Measurements from ENCODE around the gene CLEC2L. TPM values are rescaled to one million over a fixed set of nuclear protein-coding genes. Genes with fewer than 3 reads are reported as not detected.
"Not testable (repeated sequence)": the region's sequence is repeated elsewhere in the genome, so short reads cannot be mapped to it uniquely, and the experiment has no call there.

CLEC2L gene
- polyA plus RNA-seq, 4 donors: 0.66 to 1.7 (median 1.1) TPM

DNA sequence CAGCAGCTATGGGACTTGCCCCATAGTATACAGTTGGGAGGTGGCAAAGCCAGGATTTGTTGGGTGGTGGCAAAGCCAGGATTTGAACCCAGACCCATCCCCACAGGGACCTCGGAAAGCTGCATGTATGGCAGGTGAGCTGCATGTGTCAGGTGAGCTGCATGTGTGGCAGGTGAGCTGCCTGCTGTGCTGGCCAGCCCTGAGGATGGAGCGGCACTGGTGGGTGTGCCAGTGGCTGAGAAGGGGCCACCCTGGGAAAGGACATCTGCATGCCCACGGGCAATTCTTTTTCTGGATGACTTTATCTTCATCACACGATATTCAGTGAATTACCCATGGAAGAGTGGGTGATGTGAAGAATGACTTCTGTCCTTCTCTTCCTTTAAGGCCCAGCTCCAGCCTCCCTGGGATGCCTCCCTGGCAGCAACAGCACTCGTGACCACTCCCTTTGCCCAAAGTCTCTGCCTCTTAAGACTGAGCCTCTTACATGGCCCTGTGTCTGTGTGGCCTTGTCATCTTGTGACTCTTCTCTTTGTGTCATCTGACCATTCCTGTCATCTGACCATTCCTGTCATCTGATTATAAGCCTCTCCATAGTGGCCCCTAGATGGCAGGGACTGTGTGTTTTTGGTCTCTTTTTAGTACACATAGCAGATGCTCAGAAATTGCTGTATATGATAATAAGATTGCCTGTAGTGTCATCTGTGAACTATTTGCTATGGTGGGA lies 25.0 kb downstream of the CLEC2L start:
- DNase-seq (ENCODE audit: low read depth in 4 of 4, low spot score in 3 of 4): no peak

DNA sequence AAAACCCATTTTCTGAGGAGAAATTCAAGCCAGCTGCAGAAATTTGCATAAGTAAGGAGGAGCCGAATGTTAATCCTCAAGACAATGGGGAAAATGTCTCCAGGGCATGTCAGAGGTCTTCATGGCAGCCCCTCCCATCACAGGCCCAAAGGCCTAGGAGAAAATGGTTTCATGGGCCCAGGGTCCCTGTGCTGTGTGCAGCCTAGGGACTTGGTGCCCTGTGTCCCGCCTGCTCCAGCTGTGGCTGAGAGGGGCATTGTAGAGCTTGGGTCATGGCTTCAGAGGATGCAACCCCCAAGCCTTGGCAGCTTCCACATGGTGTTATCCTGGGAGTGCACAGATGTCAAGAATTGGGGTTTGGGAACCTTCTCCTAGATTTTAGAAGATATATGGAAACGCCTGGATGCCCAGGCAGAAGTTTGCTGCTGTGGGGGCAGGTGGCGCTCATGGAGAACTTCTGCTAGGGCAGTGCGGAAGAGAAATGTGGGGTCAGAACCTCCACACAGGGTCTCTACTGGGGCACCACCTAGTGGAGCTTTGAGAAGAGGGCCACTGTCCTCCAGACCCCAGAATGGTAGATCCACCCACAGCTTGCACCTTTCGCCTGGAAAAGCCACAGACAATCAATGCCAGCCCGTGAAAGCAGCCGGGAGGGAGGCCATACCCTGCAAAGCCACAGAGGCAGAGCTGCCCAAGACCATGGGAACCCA lies 30.7 kb downstream of the CLEC2L start:
- not testable (repeated sequence) for DNase-seq (ENCODE audit: low read depth in 4 of 4, low spot score in 3 of 4)

DNA sequence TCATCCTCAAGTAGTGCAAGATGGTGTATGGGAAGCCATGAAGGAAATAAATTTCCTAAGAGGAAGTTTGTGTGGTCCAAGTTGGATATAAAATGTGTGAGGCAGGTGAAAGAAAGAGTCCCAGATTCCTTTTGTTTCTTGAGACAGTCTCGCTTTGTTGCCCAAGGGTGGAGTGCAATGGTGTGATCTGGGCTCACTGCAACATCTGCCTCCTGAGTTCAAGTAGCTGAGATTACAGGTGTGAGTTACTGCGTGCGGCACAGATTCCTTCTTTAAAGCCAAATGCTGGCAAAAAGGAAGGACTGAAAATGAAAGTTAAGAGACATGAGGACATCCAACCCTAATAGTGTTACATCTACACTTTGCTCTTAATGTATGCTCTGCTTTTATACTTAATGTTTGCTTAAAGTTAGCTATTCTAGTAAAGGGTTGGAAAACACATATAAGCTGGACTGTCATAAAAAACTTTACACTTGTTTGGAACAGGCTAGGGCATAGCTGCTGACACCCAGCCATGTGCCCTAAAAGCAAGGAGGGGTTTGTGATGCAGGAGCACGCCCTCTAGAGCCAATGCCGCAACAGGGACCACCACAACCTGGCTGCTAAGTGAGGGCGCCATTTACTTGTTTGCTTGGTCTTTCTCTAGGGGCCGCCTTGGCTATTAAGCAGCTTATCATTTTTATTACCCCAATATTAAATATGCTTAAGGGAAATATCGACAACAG lies 34.5 kb downstream of the CLEC2L start:
- DNase-seq (ENCODE audit: low read depth in 4 of 4, low spot score in 3 of 4): no peak

DNA sequence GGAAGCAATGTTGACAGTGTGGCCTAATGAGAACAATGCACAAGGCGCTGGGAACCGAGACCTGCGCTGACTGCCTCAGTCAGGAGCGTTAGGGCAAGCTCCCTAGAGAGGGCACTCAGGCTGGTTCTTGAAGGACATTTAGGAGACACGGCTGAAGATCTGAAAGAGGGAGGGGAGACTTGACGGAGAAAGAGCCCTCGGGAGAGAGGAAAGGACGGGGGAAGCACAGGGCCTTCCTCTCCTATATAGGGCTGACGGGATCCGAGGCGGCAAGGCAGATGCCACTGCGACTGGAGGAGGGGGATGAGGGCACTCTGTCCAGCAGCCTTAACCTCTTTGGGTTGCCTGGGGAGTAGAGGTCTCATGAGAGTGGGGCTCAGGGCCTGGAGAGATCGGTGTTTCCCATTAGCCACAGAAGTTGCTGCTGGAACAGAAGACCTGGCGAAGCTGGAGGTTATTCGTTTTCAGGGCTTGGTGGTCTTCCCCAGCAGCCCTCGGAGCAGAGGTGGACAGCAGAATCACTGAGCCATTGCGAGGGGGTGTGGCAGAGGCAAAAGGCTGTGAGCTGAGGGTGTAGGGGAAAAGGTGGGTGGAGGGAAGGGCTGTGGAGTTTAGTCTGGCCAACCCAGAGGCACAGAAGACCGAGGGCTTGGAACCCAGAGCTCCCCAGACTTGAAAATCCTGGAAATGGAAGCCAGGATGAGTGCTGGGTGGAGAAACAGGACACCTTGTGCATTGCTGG lies 36.0 kb downstream of the CLEC2L start:
- DNase-seq (ENCODE audit: low read depth in 4 of 4, low spot score in 3 of 4): no peak

DNA sequence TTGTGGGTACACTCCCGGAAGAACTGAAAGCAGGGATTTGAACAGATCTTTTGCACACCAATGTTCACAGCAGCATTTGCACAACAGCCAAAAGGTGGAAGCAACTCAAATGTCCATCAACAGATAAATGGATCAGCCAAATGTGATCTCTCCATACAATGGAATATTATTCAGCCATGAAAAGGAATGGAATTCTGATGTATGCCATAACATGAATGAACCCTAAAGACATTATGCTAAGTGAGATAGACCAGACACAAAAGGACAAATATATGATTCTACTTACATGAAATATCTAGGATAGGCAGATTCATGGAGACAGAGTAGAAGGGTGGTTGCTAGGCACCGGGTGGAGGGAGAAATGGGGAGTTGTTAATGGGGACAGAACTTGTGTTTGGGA lies 36.7 kb downstream of the CLEC2L start:
- DNase-seq (ENCODE audit: low read depth in 4 of 4, low spot score in 3 of 4): no peak

DNA sequence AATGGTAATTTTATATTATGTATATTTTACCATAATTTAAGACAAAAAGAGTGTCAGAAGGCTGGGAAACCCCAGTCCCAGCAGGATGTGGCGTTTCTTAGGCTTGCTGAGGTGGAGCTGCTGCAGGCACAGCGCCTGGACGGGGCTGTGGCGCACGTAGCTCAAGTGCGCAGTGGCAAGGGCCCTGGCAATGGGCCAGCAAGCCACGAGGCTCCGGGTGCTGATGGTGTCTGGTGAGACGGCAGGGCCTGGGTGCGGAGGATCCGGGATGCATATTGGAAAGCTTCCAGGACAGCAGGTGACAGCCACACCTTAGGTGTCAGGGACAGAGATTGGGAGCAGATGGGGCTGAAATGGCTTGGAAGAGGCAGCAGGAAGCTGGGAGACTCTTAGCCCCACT lies 37.2 kb downstream of the CLEC2L start:
- DNase-seq (ENCODE audit: low read depth in 4 of 4, low spot score in 3 of 4): no peak

DNA sequence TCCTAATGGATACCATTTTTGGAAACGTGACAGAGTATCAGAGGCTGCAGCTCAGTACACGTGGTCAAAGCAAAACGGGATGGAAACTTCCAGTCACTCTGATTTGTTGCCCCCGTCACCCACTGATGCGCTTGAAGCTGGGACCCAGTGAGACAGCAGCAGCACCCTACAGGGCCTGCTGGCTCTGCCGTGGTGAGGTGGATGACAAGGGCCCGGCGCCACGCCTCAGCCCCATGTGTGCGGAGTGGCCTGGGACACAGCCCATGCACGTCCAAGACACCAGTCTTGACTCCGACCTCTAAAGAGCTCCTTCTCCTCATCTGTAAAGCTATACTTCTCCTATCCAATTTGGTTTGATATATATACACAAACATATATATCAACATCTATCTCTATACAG lies 39.0 kb downstream of the CLEC2L start:
- DNase-seq (ENCODE audit: low read depth in 4 of 4, low spot score in 3 of 4): no peak

DNA sequence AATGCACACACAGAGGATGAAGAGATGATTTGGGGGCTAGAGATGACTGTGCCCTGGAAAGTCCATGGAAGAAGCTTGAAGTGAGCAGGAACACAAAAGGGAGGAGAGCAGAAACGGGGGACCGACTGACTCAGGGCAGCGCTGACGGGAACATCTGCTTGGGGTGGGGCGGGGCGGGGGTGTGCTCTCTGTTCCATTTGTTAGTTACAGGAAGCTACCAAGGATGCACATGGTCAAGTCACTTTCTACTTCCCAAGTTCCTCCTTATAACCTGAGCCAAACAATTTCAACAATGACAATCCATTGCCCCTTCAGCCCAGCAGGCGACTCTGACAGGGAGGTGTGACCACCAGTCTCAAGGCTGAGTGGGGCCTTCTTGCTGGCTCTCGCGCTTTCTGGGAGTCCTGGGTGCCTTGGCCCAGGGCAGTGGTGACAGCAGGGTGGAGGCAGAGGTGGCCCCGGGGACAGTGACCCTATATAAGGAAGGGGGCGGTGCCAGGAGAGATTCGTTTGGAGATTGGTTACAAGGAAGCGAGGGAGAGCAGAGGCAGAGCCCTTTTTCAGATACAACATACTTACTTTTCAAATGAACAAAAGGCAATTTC lies 39.6 kb downstream of the CLEC2L start:
- no peak for DNase-seq (ENCODE audit: low read depth in 4 of 4, low spot score in 3 of 4)

DNA sequence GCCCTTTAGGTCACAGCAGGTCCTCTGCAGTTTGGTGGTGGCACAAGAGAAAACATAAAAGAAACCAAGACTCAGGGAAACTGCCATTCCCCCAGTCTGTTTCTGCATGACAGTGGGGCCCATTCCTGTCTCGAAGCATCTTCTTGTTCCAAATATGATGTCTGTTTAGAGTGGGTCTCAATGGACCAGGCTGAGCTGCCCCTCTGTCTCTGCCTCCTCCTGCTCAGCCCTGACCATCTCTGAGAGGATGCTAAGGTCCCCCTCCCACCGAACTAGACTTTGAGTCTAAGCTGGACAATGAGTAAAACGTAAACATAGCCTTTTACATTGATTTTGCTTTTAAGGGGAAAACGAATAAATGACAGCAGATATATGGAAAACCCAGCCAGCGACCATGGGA lies 40.4 kb downstream of the CLEC2L start:
- DNase-seq (ENCODE audit: low read depth in 4 of 4, low spot score in 3 of 4): no peak

DNA sequence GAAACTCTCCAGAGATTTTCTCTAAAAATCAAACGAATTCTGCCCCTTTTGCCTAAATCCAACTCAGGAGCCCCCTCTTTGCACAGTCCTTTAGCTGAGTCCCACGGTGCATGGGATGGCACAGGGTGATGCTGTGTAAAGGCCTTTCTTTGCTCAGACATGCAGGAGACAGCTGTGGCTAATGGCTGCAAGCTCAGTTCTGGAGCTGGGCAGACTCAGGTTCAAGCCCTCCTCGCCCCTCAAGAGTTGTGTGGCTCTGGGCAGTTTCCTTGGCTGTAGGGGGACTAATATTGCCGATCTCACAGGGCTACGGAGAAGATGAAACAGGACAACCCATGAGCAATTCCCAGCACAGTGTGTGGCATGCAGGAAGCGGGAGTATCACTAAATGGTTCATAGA lies 42.6 kb downstream of the CLEC2L start:
- no peak for DNase-seq (ENCODE audit: low read depth in 4 of 4, low spot score in 3 of 4)

DNA sequence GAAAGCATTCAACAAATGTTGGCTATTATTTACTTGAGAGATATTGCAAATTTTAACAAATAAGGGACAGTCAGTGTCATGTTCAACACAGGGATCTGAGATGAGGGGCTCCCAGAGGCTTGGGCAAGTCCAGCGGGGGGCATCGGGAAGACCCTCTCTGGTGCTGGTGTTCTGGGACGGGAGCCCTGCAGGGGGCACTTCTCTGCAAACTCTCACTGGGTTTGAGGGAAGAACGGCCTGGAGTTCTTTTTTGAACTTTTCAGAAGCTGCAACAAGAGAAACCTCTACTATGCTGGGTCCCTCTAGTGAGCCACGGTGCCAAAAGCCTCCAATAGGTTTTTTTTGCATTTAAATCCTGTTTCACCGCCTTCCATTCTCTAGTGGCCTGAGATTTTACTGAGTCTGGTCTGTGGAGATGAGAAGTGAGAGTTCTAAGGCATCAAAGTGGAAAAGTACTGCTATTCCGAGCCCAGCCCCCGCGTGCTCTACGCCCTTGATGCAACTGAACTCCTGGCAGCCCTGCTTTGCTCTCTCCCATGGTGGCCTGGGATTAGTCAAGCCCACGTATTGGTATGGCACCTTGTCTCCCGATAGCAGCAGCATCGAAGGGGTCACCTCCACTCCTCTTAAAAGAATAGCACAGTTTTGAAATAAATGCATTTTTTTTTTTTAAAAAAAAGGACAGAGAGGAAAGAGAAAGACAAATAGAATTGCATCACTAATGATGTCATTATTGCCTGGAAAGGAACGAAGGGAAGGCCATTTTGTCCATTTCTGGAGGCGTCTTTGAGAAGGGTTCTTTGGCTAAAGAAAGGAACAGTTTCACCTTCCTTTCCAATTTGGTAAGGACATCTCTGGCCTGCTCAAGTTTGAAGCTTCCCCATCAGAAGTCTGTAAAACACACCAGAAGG lies 43.5 kb downstream of the CLEC2L start:
- no peak for DNase-seq (ENCODE audit: low read depth in 4 of 4, low spot score in 3 of 4)

DNA sequence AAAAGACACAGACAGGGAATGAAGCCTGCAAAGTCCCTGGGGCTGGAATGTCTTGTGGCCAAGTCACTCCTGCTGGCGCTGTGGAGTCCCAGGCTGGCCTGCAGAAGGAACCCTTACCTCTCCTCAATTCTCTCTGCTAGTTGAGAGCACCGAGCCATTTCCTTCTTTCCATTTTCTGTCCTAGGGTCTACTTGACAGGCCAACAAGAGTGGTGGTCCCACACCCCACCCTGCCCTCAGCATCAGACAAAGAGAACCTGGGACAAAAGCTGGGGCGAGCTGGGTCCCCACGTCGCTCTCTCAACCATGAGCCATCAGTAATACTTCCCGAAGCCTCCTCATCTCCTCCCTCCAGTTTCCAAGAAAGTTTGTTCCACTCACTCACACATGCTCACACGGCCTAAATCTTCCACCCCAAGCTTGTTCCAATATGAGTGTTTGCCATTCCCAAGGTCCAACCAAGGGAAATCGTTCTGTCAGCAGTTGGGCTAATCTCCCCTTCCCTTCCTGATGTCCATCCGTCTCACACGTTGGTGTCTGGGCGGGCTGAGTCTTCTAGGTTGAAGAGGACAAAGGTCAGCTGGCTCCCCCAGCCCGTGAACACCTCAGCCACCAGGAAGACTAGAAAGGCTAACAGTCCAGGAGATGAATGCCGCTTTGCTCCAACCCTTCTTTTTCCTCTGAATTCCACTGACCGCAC lies 44.3 kb downstream of the CLEC2L start:
- DNase-seq (ENCODE audit: low read depth in 4 of 4, low spot score in 3 of 4): no peak

DNA sequence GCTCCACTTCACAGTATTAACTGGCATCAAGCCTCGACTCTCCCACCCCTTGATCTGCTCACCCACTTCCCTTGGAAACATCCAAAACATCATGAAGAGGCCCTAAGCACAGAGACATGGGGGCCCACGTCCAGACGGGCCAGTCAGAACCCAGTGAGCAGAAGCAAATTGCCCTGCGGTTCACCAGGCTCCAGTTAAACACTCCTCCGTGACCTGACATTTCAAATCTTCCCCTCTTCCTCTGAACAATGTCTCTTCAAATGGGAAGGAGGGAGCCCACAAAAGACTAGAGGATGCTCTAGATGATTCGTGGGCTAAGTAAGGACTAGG lies 44.8 kb downstream of the CLEC2L start:
- no peak for DNase-seq (ENCODE audit: low read depth in 4 of 4, low spot score in 3 of 4)

DNA sequence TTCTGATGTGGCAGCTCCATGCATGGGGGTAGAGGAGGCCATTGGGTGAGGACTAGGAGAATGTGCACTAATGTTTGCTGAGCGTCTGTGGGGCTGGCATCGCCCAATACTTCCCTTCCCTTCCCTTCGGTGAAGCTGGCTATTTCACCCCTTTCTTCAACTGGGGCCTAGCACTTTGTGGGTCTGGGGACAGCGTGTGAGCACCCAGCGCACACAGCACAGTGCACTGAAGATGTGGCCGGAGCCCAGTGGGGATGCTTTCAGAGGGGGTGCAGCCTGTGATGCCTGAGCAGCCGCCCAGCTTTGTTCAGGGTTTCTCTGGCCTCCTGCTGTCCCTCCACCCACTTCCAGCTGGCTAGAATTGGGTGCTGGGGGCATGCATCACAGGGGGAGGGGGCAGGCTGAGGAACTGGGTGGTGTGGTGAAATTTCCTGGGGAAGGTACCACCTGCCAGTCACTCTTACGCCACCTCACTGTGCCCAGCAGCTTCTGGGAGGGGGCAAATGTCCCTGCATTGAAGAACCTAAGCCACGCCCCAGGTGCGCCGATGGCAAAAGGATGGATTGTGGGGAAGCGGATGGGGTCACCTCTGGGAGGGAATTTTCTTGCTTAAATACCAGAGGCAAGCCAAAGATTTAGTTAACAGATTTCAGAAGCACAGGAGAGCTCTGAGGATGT lies 45.5 kb downstream of the CLEC2L start:
- no peak for DNase-seq (ENCODE audit: low read depth in 4 of 4, low spot score in 3 of 4)

DNA sequence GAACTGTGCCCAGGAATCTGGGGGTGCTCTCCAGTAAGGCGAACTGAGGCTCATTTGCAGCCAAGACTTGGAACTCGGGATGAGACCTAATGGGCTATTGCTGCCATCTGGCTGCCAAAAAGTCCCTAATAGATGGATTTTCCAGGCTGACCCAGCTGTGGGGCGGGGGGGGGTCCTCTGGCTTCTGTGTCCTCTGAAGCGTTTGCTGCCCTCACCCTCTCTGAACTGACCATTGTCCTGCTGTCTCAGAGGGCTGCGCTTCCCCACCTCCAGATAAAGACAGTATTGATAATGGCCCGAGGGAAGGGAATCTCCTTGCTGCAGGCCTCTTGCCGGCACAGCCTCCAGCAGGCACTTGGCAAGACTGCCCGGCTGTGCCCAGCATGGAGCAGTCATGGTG lies 46.6 kb downstream of the CLEC2L start:
- DNase-seq (ENCODE audit: low read depth in 4 of 4, low spot score in 3 of 4): no peak

DNA sequence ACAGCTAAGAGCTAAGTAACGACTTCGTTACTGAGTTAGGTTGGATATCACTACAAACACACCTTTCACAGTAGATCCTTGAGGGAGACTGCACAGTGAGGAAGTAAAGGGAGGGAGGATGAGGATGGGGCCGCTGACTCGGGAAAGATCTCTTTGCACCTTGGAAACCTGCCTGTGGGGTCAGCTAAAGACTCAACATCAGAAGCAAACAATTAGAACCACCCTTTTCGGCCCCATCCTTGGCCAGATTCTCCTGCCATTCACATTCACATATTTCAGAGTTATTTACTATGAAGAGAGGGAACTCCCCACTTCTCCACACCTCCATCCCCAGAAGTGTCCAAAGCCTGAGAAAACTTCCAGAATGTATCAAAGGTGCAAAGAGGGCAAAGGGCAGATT lies 47.1 kb downstream of the CLEC2L start:
- DNase-seq (ENCODE audit: low read depth in 4 of 4, low spot score in 3 of 4): no peak

DNA sequence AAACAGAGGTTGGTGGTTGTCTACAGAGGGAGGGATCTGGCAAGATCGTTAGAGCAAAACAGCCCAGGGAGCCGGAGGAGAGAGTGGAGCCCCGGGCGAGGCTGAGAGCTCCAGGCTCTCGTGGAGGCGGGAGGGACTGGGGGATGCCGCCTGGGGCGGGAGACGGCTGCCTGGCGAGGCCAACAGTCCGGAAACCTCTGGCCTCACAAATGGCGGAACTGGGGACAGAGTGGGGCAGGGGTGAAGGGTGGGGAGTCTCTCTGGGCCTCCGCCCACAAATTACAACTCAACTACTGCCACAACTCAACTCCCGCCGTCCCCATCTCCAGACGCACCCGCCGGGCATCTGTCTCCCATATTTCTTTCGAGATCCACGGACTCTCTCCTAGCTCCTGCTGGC lies 47.7 kb downstream of the CLEC2L start:
- no peak for DNase-seq (ENCODE audit: low read depth in 4 of 4, low spot score in 3 of 4)

DNA sequence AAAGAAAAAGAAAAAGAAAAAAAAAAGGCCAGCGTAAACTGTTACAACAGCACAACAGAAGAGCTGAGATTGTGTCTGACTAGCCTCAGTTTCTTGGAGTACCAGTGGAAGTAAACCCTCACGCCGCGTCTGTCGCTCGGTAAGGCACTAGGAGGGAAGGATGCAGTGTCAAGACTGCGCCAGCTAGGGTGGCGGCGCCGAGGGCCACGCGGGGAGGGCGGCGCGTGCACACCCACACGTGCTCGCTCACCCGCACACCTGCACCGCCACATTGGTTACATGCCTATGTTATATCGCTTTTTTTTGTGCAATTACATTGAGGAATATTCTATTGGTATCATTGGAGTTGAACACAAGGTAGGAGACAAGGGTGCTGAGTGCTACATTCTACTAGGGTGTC lies 48.2 kb downstream of the CLEC2L start:
- DNase-seq (ENCODE audit: low read depth in 4 of 4, low spot score in 3 of 4): no peak

DNA sequence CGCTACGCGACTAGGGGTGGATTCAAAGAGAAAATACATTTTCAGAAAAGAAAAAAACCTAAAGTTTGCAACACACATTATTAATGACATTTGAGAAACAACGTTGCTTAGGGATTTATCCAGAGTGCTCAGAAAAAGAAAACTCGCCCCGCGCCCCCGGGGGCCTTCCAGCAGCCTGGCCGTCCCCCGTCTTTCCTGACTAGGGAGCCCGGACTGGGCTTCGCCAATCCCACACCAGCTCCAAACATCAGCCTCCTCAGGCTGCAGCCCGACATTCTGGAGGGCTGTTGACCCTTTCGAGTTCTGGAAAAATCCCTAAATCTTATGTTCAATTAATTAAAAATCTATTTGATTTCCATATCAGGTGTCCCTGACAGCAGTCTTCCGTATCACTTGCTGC lies 48.6 kb downstream of the CLEC2L start:
- DNase-seq (ENCODE audit: low read depth in 4 of 4, low spot score in 3 of 4): no peak
